HFF-Myc (cell line): ENCODE data around the gene RFX2.

ENCODE experiments used
- DNase-seq: peaks from one replicate; pipeline ENCODE4 v3.0.0-alpha.2; 2011; ENCODE audit warnings: low read depth; ENCODE audit errors: extremely low read depth
- H3K4me3 ChIP-seq: replicated peaks from 2 replicates; pipeline ENCODE4 v1.5.1; 2011; ENCODE audit warnings: low read depth, mild to moderate bottlenecking, control low read depth, low read length
- TF ChIP-seq, protein P1 (sequence below): IDR thresholded peaks from 2 replicates; pipeline ENCODE4 v1.5.1; 2012; ENCODE audit warnings: mild to moderate bottlenecking, low read depth, low read length, control low read depth; ENCODE audit errors: missing control alignments

The RFX2 gene

DNA sequence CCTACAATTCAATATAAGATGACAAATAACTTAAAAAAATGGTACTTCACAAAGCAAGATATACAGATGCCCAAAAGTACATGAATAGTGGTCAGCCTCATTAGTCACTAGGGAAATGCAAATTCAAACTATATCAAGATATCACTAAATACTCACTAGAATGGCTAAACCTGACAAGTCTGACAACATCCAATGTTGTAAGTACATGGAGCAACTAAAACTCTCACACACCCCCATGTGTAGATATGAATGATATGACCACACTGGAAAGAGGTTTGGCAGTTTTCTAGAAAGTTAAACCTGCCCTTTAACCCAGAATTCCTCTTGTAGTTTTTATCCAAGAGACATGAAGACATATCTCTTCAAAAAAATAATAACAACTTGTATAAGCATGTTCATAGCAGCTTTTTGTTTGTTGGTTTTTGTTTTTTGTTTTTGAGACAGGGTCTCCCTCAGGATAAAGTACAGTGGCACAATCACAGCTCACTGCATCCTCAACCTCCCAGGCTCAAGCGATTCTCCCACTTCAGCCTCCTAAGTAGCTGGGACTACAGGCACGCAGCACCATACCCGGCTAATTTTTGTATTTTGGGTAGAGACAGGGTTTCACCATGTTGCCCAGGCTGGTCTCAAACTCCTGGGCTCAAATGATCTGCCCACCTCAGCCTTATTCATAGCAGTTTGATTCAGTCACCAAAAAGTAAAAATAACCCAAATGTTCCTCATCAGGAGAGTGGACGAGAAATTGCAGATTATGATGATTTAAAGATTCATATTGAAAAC lies 55.1 kb downstream of the RFX2 start:
- no peak for DNase-seq
- TF ChIP-seq, protein P1, sequence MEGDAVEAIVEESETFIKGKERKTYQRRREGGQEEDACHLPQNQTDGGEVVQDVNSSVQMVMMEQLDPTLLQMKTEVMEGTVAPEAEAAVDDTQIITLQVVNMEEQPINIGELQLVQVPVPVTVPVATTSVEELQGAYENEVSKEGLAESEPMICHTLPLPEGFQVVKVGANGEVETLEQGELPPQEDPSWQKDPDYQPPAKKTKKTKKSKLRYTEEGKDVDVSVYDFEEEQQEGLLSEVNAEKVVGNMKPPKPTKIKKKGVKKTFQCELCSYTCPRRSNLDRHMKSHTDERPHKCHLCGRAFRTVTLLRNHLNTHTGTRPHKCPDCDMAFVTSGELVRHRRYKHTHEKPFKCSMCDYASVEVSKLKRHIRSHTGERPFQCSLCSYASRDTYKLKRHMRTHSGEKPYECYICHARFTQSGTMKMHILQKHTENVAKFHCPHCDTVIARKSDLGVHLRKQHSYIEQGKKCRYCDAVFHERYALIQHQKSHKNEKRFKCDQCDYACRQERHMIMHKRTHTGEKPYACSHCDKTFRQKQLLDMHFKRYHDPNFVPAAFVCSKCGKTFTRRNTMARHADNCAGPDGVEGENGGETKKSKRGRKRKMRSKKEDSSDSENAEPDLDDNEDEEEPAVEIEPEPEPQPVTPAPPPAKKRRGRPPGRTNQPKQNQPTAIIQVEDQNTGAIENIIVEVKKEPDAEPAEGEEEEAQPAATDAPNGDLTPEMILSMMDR, result no peak
- no peak overlapping the region for H3K4me3 ChIP-seq

DNA sequence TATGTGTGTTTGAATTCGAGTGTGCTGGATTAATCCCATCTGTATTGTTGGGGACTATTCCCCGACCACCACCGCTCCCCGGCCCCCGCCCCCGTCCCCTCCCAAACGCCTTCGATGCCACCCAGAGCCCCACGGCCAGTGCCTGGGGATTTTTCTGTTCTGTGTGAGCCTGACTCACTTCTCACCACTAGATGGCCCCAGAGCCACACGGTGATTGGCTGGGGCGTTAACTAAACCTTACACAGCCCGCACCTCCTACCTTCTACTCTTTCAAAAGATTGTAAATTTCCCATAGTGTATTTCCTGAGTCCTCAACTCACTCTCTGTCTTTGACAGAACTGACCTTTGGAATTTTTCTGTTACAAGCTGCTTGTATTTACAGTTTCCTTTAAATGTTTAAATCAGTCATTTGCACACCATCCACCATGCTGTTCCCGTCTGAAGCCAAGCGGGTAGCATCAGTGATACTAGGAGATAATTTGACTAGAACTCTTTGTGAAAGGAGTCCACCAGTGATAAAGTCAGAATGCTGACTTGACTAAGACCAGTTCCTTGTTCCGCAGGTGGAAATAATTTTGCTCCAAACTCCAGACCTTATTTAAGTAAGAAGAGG lies 61.4 kb downstream of the RFX2 start:
- no peak overlapping the region for H3K4me3 ChIP-seq
- no peak for DNase-seq

DNA sequence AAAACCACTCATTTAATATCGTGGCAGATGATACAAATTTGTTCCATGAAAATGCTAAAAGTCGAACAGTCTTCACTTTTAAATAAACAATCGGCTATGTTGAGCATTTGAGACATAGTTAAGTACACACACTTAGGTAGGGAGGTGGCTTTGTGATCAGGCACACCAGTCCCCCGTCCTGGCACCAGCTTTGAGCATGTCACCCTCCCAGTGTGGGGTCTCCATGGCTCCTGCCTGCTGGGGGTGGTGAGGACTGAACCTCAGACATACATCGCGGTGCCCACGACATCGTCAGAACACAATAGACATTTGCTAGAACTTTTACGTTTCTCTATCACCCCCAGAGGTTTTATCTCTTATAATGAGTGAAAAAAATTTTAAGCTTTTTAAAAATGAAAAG lies 62.0 kb downstream of the RFX2 start:
- no peak overlapping the region for H3K4me3 ChIP-seq
- no peak for DNase-seq
- TF ChIP-seq, protein P1, result no peak

More for the DNA sequence above, 61.4 kb downstream of the RFX2 start:
- TF ChIP-seq, protein P1, result peak; percentile 83

DNA sequence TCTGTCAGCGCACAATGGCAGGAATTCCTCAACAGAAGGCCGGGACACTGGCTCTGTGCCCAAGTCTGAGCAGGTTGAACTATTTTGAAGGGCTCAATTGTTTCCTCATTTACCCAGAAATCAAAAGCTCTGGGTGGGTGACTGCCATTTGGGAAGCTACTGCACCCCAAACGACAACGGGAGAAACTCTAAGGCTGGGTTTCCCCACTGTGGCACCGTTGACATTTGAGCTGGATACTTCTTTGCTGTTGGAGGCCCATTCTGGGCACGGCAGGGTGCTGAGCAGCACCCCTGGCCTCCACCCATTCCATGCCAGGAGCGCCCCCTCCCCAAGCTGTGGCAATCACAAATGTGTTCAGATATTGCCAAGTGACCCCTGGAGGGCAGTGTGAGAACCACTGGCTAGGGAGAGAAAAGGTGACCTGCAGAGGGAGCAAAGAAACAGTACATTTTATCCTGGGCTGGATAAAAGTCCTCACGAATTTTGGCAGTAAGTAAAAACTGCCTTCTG lies 62.5 kb downstream of the RFX2 start:
- no peak for DNase-seq
- no peak overlapping the region for H3K4me3 ChIP-seq
- TF ChIP-seq, protein P1, result peak; percentile 73

DNA sequence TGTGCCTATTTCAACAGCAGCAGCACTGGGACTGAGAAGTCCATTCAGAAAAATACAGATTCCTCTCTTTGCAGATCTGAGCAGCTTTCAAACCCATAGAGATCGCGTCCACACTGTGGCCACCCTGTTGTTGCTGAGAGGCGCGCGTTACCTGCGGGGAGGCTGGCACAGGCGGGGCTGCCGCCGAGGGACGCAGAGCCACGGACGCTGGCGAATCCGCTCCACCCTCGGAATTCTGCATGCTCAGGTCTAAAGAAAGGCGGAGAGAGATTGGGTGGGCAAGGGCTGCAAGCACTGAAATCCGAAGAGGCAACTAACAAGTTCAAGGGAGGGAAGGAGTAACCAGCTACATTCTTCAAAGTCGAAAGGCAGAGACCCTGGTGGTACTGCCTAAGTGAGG lies 63.0 kb downstream of the RFX2 start:
- DNase-seq, result no peak
- TF ChIP-seq, protein P1, result no peak

DNA sequence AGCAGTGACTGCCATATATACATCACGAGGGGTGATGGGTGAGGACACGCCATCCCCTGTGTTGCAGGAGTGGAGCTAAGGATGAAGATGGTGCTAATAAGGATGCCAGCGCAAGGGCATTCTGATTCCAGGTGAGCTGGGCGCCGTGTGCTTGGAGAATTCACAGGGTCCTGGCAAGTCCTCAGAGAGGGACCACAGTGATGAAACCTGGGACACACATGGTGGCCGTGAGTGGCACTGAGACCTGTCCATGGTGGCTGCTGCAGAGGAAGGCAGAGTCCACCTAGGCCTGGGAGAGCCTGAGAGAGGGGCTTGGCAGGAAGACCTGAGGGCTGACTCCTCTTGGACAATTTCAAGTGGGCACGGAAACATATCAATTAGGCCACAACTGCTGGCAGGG lies 65.2 kb downstream of the RFX2 start:
- TF ChIP-seq, protein P1, result no peak
- no peak for DNase-seq
- H3K4me3 ChIP-seq, result no peak overlapping the region

More for the DNA sequence above, 63.0 kb downstream of the RFX2 start:
- no peak overlapping the region for H3K4me3 ChIP-seq
